HepG2 (cell line): ENCODE measurements around the gene SMG5. TPM values are rescaled to one million over a fixed set of nuclear protein-coding genes. Genes with fewer than 3 reads are reported as not detected.

Experiments used
- DNMT1 ChIP-seq: sonication (generic); formaldehyde crosslinking; IDR thresholded peaks from 2 replicates; pipeline ENCODE4 v1.5.1; 2020; ENCODE audit warnings: mild to moderate bottlenecking, missing genetic modification reagents
- GLI4 ChIP-seq: sonication (generic); formaldehyde crosslinking; IDR thresholded peaks from 2 replicates; pipeline ENCODE4 v1.5.1; 2020; ENCODE audit warnings: missing genetic modification reagents, mild to moderate bottlenecking, moderate library complexity, borderline replicate concordance
- GZF1 ChIP-seq: sonication (generic); formaldehyde crosslinking; IDR thresholded peaks from 2 replicates; pipeline ENCODE4 v1.5.1; 2020; ENCODE audit warnings: mild to moderate bottlenecking, missing genetic modification reagents
- HNRNPL ChIP-seq: fragments of 200-400 bp; formaldehyde crosslinking; IDR thresholded peaks from 2 replicates; pipeline ENCODE4 v1.6.1; 2017; ENCODE audit warnings: mild to moderate bottlenecking, low read depth, low read length
- HOXD1 ChIP-seq: sonication (generic); formaldehyde crosslinking; IDR thresholded peaks from 2 replicates; pipeline ENCODE4 v1.5.0; 2020; ENCODE audit warnings: missing genetic modification reagents
- KMT2B ChIP-seq: IDR thresholded peaks from 2 replicates; pipeline ENCODE4 v1.6.1; 2016; ENCODE audit warnings: missing genetic modification reagents, missing compliant biosample characterization
- MAZ ChIP-seq, 2 experiments: sonication (generic) in 1 of 2; formaldehyde crosslinking in 1 of 2; IDR thresholded peaks; 2 replicates each; pipeline versions ENCODE4 v1.5.0 to v1.6.1; 2012 to 2020; ENCODE audit warnings: low read depth in 2 of 2, mild to moderate bottlenecking in 2 of 2, borderline replicate concordance in 1 of 2, improper control_type of control experiment in 1 of 2, low read length in 1 of 2, missing genetic modification reagents in 1 of 2, moderate library complexity in 1 of 2
- NPAS2 ChIP-seq: sonication (generic); formaldehyde crosslinking; IDR thresholded peaks from 2 replicates; pipeline ENCODE4 v1.8.0; 2022; ENCODE audit warnings: mild to moderate bottlenecking, missing genetic modification reagents, borderline replicate concordance
- PCBP2 ChIP-seq: fragments of 200-400 bp; formaldehyde crosslinking; optimal IDR thresholded peaks from 2 replicates; pipeline ENCODE3; 2018; ENCODE audit warnings: low read length, low read depth; ENCODE audit not compliant: poor library complexity, severe bottlenecking
- PHF20 ChIP-seq: sonication (generic); formaldehyde crosslinking; IDR thresholded peaks from 2 replicates; pipeline ENCODE4 v1.5.0; 2020; ENCODE audit warnings: mild to moderate bottlenecking, missing genetic modification reagents
- POGZ ChIP-seq: sonication (generic); formaldehyde crosslinking; IDR thresholded peaks from 2 replicates; pipeline ENCODE4 v1.4.0; 2020; ENCODE audit warnings: mild to moderate bottlenecking, missing genetic modification reagents
- POLR2AphosphoS2 ChIP-seq: IDR thresholded peaks from 2 replicates; pipeline ENCODE4 v1.6.1; 2011; ENCODE audit warnings: low read depth, low read length, improper control_type of control experiment
- RELA ChIP-seq: sonication (generic); formaldehyde crosslinking; IDR thresholded peaks from 2 replicates; pipeline ENCODE4 v1.4.0; 2020; ENCODE audit warnings: missing genetic modification reagents
- SNAPC2 ChIP-seq: sonication (generic); formaldehyde crosslinking; IDR thresholded peaks from 2 replicates; pipeline ENCODE4 v1.8.1; 2022; ENCODE audit warnings: mild to moderate bottlenecking, missing genetic modification reagents
- ZBTB8A ChIP-seq: sonication (generic); formaldehyde crosslinking; IDR thresholded peaks from 2 replicates; pipeline ENCODE4 v1.4.0; 2020; ENCODE audit warnings: mild to moderate bottlenecking, low read depth, missing genetic modification reagents, borderline replicate concordance
- ZNF230 ChIP-seq: sonication (generic); formaldehyde crosslinking; IDR thresholded peaks from 2 replicates; pipeline ENCODE4 v1.4.0; 2020; ENCODE audit warnings: mild to moderate bottlenecking, missing genetic modification reagents
- ZNF652 ChIP-seq: IDR thresholded peaks from 2 replicates; pipeline ENCODE4 v1.6.1; 2016; ENCODE audit warnings: low read depth, borderline replicate concordance
- ZNF883 ChIP-seq: sonication (generic); formaldehyde crosslinking; IDR thresholded peaks from 2 replicates; pipeline ENCODE4 v1.5.1; 2020; ENCODE audit warnings: mild to moderate bottlenecking, missing genetic modification reagents; ENCODE audit errors: not compliant biosample characterization
- polyA plus RNA-seq, 8 experiments: library from polyadenylated mRNA; depleted of rRNA in 3 of 8; stranded (reverse) in 7 of 8; unstranded in 1 of 8; fragments of >200 nt; fragmentation: Illumina TruSeq in 4 of 8; extraction: Trizol in 4 of 8; gene quantifications; 2 replicates each; pipeline versions ENCODE4 v1.2.1 to v1.2.3, GENCODE V29; 2011 to 2016; ENCODE audit warnings: low read depth in 4 of 8, missing spikeins in 1 of 8, mixed read lengths in 1 of 8; ENCODE audit not compliant: insufficient read depth in 1 of 8
- total RNA-seq, 5 experiments: library from RNA; depleted of rRNA; stranded (reverse); fragments of >200 nt; fragmentation: Illumina TruSeq; extraction: Trizol; gene quantifications; 2 replicates each; pipeline ENCODE4 v1.2.3, GENCODE V29; 2016; ENCODE audit warnings: low read depth in 1 of 5
- TF ChIP-seq, protein P1 (sequence below): sonication (generic); formaldehyde crosslinking; IDR thresholded peaks from 2 replicates; pipeline ENCODE4 v1.5.1; 2020; ENCODE audit warnings: mild to moderate bottlenecking, moderate library complexity, missing genetic modification reagents
- TF ChIP-seq, protein P2 (sequence below): sonication (generic); formaldehyde crosslinking; IDR thresholded peaks from 2 replicates; pipeline ENCODE4 v1.8.1; 2023; ENCODE audit warnings: missing genetic modification reagents, inconsistent platforms, borderline replicate concordance
- TF ChIP-seq, protein P3 (sequence below): sonication (generic); formaldehyde crosslinking; IDR thresholded peaks from 2 replicates; pipeline ENCODE4 v1.5.0; 2020; ENCODE audit warnings: mild to moderate bottlenecking, missing genetic modification reagents

SMG5 gene
- total and polyA plus RNA-seq, 2 of the 13 experiments (the other 11 are each of a cell fraction or from before 2014, with no cell fraction given) = 50.5 to 84.0 TPM

DNA sequence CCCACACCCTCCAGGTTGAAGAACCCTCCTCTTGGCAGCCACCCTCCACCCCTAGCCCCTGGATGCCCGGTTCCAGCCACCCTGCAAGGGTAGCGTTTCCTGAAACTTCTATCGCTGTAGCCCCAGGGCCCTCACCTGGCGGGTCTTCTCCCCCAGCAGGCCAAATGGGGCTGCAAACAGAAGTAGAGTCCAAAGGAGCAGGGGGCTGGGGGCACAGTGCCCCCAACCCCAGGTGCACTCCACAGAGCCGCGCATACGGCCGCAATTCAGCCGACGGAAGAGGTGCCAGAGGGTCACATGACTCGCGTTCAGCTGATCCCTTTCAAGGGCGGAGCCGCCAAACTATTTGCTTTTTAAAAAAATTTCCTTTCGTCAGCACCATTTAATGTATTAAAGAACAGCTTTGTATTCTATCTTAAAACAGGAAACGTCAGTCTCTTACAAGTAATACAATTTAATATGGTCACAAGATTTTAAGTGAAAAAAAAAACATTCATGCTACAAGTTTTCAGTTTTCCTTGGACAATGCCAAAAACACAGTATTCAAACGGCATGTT lies 12.8 kb upstream of the SMG5 start, which contains the start of gene GLMP (continued):
- TF ChIP-seq PCBP2 (no peak), KMT2B (CRISPR knock-in tag) (no peak; the same call in 1 of the 2 replicates), HNRNPL (peak; percentile 64; the same call in 1 of the 2 replicates), GLI4 (CRISPR knock-in tag) (no peak), ZNF883 (CRISPR knock-in tag) (no peak), HOXD1 (no peak), GZF1 (CRISPR knock-in tag) (no peak), ZNF652 (CRISPR knock-in tag) (no peak), RELA (CRISPR knock-in tag) (no peak), POLR2AphosphoS2 (no peak), SNAPC2 (CRISPR knock-in tag) (no peak), NPAS2 (CRISPR knock-in tag) (no peak), ZNF230 (CRISPR knock-in tag) (no peak), ZBTB8A (CRISPR knock-in tag) (no peak), PHF20 (CRISPR knock-in tag) (peak; percentile 90), POGZ (CRISPR knock-in tag) (no peak), DNMT1 (no peak), MAZ (IDR thresholded peaks at IDR 0.05; ENCODE audit: borderline replicate concordance, low read depth, low read length) (no peak), MAZ (CRISPR knock-in tag; IDR thresholded peaks at IDR 0.05; ENCODE audit: low read depth) (no peak)
- TF ChIP-seq, protein P1, sequence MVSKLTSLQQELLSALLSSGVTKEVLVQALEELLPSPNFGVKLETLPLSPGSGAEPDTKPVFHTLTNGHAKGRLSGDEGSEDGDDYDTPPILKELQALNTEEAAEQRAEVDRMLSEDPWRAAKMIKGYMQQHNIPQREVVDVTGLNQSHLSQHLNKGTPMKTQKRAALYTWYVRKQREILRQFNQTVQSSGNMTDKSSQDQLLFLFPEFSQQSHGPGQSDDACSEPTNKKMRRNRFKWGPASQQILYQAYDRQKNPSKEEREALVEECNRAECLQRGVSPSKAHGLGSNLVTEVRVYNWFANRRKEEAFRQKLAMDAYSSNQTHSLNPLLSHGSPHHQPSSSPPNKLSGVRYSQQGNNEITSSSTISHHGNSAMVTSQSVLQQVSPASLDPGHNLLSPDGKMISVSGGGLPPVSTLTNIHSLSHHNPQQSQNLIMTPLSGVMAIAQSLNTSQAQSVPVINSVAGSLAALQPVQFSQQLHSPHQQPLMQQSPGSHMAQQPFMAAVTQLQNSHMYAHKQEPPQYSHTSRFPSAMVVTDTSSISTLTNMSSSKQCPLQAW (CRISPR knock-in tag) = no peak
- TF ChIP-seq, protein P2, sequence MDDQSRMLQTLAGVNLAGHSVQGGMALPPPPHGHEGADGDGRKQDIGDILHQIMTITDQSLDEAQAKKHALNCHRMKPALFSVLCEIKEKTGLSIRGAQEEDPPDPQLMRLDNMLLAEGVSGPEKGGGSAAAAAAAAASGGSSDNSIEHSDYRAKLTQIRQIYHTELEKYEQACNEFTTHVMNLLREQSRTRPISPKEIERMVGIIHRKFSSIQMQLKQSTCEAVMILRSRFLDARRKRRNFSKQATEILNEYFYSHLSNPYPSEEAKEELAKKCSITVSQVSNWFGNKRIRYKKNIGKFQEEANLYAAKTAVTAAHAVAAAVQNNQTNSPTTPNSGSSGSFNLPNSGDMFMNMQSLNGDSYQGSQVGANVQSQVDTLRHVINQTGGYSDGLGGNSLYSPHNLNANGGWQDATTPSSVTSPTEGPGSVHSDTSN (CRISPR knock-in tag) = no peak
- TF ChIP-seq, protein P3, sequence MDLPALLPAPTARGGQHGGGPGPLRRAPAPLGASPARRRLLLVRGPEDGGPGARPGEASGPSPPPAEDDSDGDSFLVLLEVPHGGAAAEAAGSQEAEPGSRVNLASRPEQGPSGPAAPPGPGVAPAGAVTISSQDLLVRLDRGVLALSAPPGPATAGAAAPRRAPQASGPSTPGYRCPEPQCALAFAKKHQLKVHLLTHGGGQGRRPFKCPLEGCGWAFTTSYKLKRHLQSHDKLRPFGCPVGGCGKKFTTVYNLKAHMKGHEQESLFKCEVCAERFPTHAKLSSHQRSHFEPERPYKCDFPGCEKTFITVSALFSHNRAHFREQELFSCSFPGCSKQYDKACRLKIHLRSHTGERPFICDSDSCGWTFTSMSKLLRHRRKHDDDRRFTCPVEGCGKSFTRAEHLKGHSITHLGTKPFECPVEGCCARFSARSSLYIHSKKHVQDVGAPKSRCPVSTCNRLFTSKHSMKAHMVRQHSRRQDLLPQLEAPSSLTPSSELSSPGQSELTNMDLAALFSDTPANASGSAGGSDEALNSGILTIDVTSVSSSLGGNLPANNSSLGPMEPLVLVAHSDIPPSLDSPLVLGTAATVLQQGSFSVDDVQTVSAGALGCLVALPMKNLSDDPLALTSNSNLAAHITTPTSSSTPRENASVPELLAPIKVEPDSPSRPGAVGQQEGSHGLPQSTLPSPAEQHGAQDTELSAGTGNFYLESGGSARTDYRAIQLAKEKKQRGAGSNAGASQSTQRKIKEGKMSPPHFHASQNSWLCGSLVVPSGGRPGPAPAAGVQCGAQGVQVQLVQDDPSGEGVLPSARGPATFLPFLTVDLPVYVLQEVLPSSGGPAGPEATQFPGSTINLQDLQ = no peak
